Prostate gland (tissue), 2 donors: ENCODE results near the gene CKMT2. TPM values are rescaled to one million over a fixed set of nuclear protein-coding genes. Genes with fewer than 3 reads are reported as not detected.

ENCODE experiments used
- DNase-seq: peaks from one replicate; pipeline ENCODE4 v3.0.0-alpha.2; 2019; ENCODE audit warnings: low spot score
- H3K27ac ChIP-seq, 2 donors: fragments of 200-600 bp; sonication (generic); 2 replicates each; pipeline ENCODE4 v1.5.1; 2017 to 2019
- H3K27me3 ChIP-seq: fragments of 200-600 bp; sonication (generic); replicated peaks from 2 replicates; pipeline ENCODE4 v1.5.1; 2019; ENCODE audit not compliant: insufficient read depth
- H3K36me3 ChIP-seq, 2 donors: fragments of 200-600 bp; sonication (generic); 1 replicate in 1 of 2; 2 replicates in 1 of 2; pipeline versions ENCODE4 v1.5.1 to v1.8.1; 2017 to 2019
- H3K4me1 ChIP-seq: fragments of 200-600 bp; sonication (generic); replicated peaks from 2 replicates; pipeline ENCODE4 v1.5.1; 2019
- H3K4me3 ChIP-seq, 2 donors: fragments of 200-600 bp; sonication (generic); 2 replicates each; pipeline ENCODE4 v1.5.1; 2017 to 2019
- H3K9me3 ChIP-seq: fragments of 200-600 bp; sonication (generic); 2 replicates; pipeline ENCODE4 v1.5.1; 2017
- CTCF ChIP-seq, 4 experiments: fragments of 200-600 bp in 2 of 4; fragments of 450-650 bp in 2 of 4; sonication (generic) in 2 of 4; IDR thresholded peaks; 1 replicate in 3 of 4; 2 replicates in 1 of 4; pipeline ENCODE4 v1.5.1; 2016 to 2019; ENCODE audit warnings: antibody characterized with exemption in 4 of 4, mild to moderate bottlenecking in 2 of 4, moderate library complexity in 2 of 4
- POLR2A ChIP-seq: fragments of 450-650 bp; IDR thresholded peaks from one replicate; pipeline ENCODE4 v1.6.1; 2016; ENCODE audit warnings: antibody characterized with exemption, mild to moderate bottlenecking
- POLR2AphosphoS5 ChIP-seq: sonication (generic); formaldehyde crosslinking; IDR thresholded peaks from one replicate; pipeline ENCODE4 v1.6.1; 2017; ENCODE audit warnings: antibody characterized with exemption
- WGBS: methylation state at CpG from one replicate; pipeline ENCODE4 v1.1.5; 2018; 5-methylcytosine and 5-hydroxymethylcytosine counted together
- intact Hi-C: fragments of 100-400 bp; cut with DNase I; formaldehyde crosslinking; loops from one replicate; pipeline ENCODE4 v1.14.2; 2022
- total RNA-seq, 2 donors: library from RNA; depleted of rRNA; stranded (reverse); fragments of >200 nt; gene quantifications; one replicate each; pipeline ENCODE4 v1.1.0, GENCODE V29; 2016

The CKMT2 gene
- 10 to 100 TPM in 1 of 2 donors, 1 to 10 TPM in 1; 9.8 to 25.4 TPM for total RNA-seq

GRCh38 chr5:81233080-81233634 lies at the start of gene CKMT2:
Gene CKMT2 (plus strand): TSS chr5:81233322. CDS start chr5:81251133, 17,811 bp downstream.
- Histone ChIP-seq H3K4me3 (peak within 1 kb of the TSS; percentile 20 to 32), H3K27me3 (no peaks in the 10 kb centered on the region), H3K27ac (peak within 1 kb of the TSS; percentile 13 to 67), H3K4me1 (no peaks in the 10 kb centered on the region), H3K9me3 (no peaks in the 10 kb centered on the region), H3K36me3 (no peaks in the 10 kb centered on the region)
- 18% methylated on average over 23 of the region's 28 CpGs for WGBS
- TF ChIP-seq POLR2A (no peak), CTCF (IDR thresholded peaks at IDR 0.05) (no peak), POLR2AphosphoS5 (peak; percentile 35)
- DNase-seq = peak; percentile 49
- intact Hi-C loops = loop anchor here (5.0 kb wide), 1 partner anchor 69 kb away; the partner anchor contains the start of gene ZCCHC9

- Histone ChIP-seq H3K36me3 (no peaks in the 10 kb centered on the region), H3K4me1 (no peaks in the 10 kb centered on the region), H3K27ac (no peak overlapping the region), H3K27me3 (no peaks in the 10 kb centered on the region), H3K4me3 (no peak overlapping the region), H3K9me3 (no peaks in the 10 kb centered on the region)
- WGBS = 86% methylated on average over 11 of the region's 11 CpGs
- no peak for DNase-seq
- TF ChIP-seq CTCF (IDR thresholded peaks at IDR 0.05) (no peak), POLR2A (no peak), POLR2AphosphoS5 (no peak)
- intact Hi-C loops = no loop called here
Measured at GRCh38 chr5:81183811-81184748, 49.0 kb upstream of the CKMT2 start.

GRCh38 chr5:81184749-81185110 lies 48.4 kb upstream of the CKMT2 start:
- H3K4me3 ChIP-seq = no peak overlapping the region
- TF ChIP-seq POLR2A = no peak
- TF ChIP-seq POLR2AphosphoS5 = no peak
- no peak for TF ChIP-seq CTCF (IDR thresholded peaks at IDR 0.05)
- no peaks in the 10 kb centered on the region for H3K27me3 ChIP-seq
- H3K36me3 ChIP-seq = no peaks in the 10 kb centered on the region
- no peak overlapping the region for H3K27ac ChIP-seq
- no peaks in the 10 kb centered on the region for H3K9me3 ChIP-seq
- intact Hi-C loops = no loop called here
- no peaks in the 10 kb centered on the region for H3K4me1 ChIP-seq
- DNase-seq = no peak
- WGBS = 82% methylated on average over 6 of the region's 6 CpGs

GRCh38 chr5:81187885-81188284 lies 45.2 kb upstream of the CKMT2 start:
- intact Hi-C loops = no loop called here
- no peaks in the 10 kb centered on the region for H3K9me3 ChIP-seq
- no peaks in the 10 kb centered on the region for H3K27me3 ChIP-seq
- H3K4me1 ChIP-seq = no peaks in the 10 kb centered on the region
- no peak overlapping the region for H3K4me3 ChIP-seq
- no peak for TF ChIP-seq POLR2AphosphoS5
- no peak for TF ChIP-seq POLR2A
- TF ChIP-seq CTCF (IDR thresholded peaks at IDR 0.05) = no peak
- no peaks in the 10 kb centered on the region for H3K36me3 ChIP-seq
- no peak overlapping the region for H3K27ac ChIP-seq
- 38% methylated on average over 6 of the region's 6 CpGs for WGBS
- DNase-seq = no peak
